Endometrium (tissue), 2 donors: ENCODE measurements around the gene C2orf72.
"Not testable (repeated sequence)": the region's sequence is repeated elsewhere in the genome, so short reads cannot be mapped to it uniquely, and the experiment has no call there.

Experiments
- FAIRE-seq: peaks from 2 replicates; lab custom pipeline; 2012; peaks lifted over from hg19 to GRCh38; lab: Jason Lieb, UNC
- donor health status: control.
- donor health status: control.

The C2orf72 gene

DNA sequence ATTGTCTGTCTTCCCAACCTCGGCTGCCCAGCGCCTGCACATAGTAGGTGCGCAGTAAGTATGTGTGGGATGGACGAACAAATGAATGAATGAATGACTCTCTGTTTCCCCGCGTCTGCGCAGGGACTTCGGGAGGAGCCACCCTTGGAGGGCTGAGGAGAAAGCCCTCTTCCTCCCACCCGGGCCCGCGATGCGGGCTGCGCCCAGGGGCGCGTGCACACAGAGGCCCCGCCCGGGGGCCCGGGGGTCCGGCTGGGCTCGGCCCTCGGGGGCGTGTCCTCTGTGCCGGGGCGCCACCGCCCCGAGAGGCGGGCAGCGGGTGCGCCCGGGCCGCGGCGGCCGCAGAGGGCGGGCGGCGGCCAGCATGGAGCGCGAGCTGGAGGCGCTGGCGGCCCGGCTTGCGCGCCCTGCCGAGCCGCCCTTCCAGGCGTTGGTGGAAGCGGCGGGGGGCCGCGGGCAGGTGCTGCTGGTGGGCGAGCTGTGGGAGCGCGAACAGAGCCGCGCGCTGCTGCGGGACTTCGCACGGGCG is at the start of gene C2orf72:
C2orf72 (plus strand) TSS at position 322 of the 529 bp plus-strand sequence; CDS start at position 365, 43 bp downstream.
- FAIRE-seq = no peak

DNA sequence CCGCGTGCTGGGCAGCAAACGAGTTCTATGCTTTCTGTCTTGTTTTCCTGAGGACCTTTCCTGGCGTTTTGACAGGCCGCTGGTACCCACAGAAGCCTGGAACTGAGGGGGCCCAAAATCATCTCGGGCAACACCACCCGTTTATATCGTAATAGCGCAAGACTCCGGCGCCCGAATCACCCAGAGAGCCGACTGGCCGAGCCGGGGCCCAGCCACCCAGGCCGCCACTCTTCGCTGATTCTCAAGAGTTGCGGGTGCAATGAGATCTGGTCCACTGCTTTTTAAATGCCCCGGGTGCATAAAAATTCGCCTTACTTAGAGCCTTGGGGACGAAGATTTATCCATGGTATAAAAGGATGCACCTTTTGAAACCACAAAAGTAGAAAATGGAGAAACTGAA is 47.6 kb upstream of the C2orf72 start:
- no peak for FAIRE-seq

DNA sequence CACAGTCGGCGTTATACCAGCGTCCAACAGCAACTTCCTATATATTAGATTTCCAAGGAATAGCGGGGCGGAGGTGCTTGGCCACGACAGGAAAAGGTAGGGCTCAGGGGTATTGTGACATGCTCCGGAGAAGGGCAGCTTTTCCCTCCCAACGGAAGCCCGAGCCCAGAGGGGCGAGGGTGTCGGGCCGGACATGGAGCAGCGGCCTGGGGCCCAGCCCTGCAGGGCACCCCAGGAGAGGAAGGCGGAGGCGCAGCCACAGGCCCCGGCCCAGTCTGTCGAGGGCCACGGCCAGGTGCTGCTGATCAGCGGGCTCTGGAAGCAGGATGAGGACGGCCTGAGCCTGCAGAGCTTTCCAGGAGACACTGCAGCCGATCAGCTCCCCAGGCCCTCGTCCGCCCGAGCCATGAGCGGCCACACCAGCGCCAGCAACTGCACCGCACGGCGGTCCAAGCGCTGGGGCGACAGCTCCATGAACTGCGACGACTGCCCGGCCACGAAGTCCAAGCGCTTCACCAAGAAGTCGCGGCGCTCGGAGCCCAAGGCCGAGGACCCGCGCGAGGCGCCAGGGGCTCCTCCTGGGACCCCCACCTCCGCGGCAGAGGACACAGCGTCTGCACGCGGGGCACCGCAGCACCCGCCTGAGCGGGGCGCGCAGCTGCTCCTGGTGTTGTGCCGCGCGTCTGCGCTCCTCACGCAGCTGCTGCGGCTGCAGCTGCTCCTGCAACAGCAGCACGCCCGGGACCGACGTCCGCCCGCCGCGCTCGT is 47.0 kb upstream of the C2orf72 start:
- no peak for FAIRE-seq

DNA sequence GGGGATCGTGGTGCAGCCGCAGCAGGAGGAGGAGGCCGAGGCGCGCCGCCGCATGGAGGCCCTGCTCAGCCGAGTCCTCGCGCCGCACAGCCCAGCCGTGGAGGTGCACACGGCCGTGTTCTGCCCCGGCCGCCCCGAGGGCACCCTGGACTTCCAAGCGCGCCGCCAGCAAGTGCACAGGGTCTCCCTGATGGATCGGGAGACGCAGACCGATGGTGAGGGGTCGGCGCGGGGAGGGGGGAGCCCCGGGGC is 46.5 kb upstream of the C2orf72 start:
- no peak for FAIRE-seq

DNA sequence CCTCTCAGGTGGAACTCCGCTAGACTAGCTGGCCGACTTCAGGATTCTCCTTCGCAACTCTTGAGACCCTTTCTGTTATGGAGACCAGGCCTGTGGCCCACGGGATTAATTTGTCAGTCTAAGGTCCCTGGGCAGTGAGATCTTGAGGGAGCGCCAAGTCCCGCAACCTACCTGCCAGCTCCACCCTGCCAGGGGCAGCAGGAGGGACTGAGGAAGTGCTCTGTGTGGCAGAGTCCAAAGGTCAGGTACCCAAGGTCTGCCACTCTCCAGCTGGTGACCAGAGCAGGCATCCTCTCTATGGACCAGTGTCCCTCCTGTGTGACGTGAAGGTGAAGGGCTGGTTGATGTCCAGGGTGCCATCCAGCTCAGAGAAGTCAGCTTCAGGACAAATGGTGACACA is 45.7 kb upstream of the C2orf72 start:
- no peak for FAIRE-seq

DNA sequence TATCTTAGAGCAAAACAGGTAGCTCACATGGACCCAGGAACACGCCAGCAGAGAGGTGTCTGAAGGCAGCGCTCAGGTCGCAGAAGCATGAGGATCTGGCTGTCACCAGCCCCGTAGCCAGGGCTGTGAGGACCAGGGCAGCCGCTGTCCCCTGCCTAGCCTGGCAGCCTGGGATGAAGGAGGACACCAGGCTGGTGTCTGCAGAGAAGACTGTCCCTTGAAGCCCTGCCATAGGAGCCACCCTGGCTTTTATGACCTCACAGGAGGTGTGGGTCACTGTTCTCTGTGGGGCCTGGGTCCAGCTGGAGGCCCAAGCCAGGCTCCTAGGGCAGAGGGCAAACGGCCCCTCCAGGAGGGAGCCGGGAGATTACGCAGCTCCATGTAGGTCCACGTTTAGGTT is 41.5 kb upstream of the C2orf72 start, which contains the start of gene SPATA3:
SPATA3 (plus strand) TSS at position 301 of the 400 bp plus-strand sequence. CDS start 113 bp downstream, outside the sequence.
- FAIRE-seq = no peak

GRCh38 chr2:230996661-230997060 is 40.7 kb upstream of the C2orf72 start:
- no peak for FAIRE-seq

GRCh38 chr2:230998882-230999281 is 38.4 kb upstream of the C2orf72 start:
- no peak for FAIRE-seq

DNA sequence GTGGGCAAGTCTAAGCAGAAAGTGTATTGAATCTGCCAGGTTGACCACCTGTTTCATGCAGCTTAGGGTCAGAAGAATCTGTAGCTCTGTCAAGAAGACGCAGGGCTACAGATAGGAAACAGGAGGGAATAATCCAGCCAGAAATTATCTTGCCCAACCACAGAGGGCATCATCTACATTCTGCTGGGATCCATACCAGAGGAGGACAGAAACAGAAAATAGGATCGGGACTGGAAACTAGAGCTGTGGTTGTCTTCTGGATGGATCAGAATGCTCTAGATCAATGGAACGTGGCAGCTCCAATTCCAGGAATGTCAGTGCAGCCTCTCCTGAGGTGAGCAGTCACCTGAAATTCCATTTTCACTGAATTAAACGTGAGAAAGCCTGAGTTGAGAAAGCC is 37.8 kb upstream of the C2orf72 start:
- FAIRE-seq = no peak

DNA sequence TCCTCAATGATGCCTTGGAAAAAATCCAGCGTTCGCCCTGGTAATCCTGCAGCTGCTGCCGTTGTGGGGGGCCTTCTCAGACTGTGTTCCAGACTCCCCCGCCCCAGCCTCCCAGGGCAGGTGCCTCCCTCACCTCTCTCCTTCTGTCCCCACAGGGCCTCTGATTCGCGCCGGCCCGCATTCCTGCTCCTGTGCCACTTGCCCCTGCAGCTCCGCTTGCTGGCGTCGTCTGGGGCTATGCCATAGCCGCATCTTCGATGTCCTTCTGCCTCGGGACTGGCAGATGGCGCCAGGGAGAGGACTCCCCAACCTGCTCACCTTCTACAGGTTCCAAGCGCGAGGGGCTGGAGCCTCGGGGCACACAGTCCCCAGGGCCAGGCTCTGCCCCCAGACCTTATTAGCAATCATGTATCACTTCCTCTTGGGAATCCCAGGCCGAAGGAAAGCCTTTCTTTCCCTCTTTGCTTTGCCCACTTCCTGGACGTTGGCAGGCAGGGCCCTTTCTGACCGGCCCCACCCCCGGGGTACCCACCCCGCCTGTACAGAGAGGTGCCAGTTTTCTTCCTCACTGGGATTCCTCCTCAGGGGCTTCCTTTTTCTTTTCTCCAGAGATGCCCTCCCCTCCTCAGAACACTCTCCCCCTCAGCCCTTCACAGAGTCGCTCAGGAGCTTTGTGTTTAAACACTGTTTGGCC is 37.0 kb upstream of the C2orf72 start:
- FAIRE-seq = no peak

DNA sequence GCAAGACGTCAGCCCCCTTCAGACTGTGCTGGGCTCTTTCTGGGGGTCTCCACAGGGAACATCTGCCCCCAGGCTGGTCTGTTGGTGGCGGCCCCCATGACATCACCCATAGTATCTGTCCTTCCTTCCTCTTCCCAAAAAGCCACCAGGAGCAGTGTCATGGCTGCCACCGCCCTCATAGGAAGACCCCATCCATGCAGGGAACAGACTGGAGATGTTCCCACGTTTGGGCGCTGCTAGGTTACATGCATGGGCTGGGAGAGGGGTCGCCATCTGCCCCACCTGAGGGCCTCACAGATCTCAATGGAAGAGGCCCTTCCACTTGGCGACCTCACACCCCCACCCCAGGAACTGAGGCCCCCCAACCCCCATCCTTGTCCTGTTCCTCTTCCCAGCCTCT is 36.3 kb upstream of the C2orf72 start:
- no peak for FAIRE-seq

- no peak for FAIRE-seq
These were observed 35.4 kb upstream of the C2orf72 start for GRCh38 chr2:231001921-231002320.

GRCh38 chr2:231002641-231003040 is 34.7 kb upstream of the C2orf72 start:
- FAIRE-seq = no peak

DNA sequence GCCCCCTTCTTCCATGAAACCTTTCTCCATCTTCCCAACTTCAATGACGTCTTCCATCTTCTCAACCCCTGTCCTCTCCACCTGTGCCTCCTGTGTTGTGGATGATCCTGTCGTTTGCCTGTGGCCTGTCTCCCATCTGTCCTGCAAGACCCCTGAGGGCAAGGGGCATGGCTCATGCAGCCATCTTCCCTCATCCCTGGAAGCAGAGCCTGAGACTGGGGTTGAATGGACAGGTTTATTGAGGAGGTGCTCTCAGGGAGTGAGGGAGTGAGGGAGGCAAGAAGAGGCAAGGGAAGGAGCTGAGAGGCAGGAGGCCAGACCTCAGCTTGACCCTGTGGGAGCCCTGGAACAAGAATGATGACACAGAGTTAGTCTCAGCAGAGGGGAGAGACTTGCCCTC is 34.1 kb upstream of the C2orf72 start:
- no peak for FAIRE-seq

DNA sequence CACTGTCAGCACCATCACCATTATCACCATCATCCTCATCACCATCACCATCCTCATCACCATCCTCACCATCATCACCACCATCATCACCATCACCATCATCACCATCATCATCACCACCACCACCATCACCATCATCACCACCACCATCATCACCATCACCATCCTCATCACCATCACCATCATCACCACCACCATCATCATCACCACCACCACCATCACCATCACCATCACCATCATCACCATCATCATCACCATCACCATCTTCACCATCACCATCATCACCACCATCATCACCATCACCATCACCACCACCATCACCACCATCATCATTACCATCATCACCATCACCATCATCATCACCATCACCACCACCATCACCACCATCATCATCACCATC is 32.4 kb upstream of the C2orf72 start:
- not testable (repeated sequence) for FAIRE-seq

DNA sequence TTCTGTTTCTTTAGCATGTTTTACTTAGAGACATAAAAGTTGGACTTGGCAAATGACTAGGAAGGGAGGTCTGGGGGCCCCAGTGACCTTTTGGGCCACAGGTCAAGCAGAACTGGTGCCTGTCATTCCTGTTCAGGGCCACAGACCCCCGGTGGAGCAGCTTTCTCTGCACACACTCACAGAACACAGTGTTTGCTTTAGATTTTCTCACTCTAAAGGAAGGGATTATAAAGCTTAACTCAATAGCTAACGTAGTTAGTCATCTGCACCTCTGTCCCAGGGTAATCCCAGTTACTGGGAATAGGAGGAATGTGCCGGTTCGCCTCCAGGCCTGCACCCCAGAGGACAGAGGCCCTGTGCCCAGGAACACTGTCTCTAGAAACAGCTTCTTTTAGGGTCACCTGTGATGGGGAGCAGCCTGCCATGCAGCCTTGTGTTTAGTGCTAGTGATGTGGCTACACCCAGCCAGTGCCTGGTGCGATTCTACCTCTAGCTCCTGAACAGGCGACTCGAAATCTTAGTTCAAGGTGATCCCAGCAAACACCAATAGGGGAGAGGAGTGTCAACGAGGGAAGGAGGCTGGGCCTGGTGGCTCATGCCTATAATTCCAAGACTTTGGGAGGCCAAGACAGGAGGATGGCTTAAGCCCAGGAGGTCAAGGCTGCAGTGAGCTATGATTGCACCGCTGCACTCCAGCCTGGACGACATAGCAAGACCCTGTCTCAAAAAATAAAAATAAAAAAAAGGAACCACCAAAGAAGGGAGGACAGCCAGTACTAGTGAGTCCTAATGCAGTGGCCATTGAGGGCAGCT is 29.8 kb upstream of the C2orf72 start:
- no peak for FAIRE-seq

DNA sequence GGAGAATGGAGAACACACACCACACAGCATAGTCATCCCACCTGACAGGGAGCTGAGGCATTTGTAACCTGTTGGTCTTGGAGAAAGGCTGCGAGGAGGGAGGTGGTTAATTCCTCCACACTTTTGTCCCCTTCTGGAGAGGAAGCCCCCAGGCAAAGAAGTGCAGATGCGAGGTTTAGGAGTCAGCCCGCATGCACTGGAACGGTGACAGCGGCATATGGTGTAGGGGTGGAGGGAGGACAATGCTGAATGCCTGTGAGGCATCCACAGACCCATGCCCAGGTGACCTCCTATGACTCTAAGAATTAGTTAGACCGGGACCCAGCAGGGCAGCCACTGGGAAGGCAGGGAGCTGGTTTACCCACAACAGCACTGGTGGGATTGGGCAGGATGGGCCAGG is 29.2 kb upstream of the C2orf72 start:
- FAIRE-seq = no peak

GRCh38 chr2:231009236-231009919 is 27.9 kb upstream of the C2orf72 start:
- no peak for FAIRE-seq

DNA sequence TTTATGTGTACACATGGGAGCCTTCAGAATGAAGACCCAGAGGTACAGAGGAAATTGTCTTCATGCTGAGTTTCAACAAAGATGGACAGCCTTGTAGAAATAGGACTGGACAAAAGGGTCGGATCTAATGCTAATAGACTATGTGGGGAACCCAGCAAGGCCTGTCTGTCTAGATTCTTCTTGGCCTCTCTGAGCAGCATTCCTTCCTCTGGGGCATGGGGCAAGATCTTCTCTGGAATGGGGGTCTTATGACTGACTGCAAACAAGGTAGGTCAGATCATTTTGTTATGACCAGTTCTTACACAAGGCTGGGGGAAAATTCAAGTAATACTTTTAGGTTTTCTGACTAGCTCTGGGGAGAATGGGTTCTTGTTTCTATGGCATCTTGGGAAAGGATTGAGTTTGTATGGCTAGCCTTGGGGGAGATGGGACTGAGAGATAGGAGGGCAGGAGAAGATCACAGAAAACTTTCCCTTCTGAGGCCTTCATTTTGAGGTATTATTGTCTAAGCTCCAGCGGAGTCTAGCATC is 27.1 kb upstream of the C2orf72 start:
- FAIRE-seq = no peak

GRCh38 chr2:231011526-231011925 is 25.8 kb upstream of the C2orf72 start:
- FAIRE-seq = no peak

GRCh38 chr2:231012463-231012862 is 24.9 kb upstream of the C2orf72 start:
- no peak for FAIRE-seq

- FAIRE-seq = no peak
These were observed 23.5 kb upstream of the C2orf72 start for GRCh38 chr2:231013820-231014219.
